Panc1 (cell line): ENCODE measurements around the gene KATNA1. TPM values are rescaled to one million over a fixed set of nuclear protein-coding genes. Genes with fewer than 3 reads are reported as not detected.

Experiments used
- ATAC-seq: fragments of 200-7000 bp; cut with Tn5 transposase; 2 replicates; pipeline ENCODE4 v1.9.1; 2020; ENCODE audit warnings: mild to moderate bottlenecking, moderate library complexity
- BruUV-seq: library from RNA; stranded (reverse); fragments of 400-500 nt; replicated peaks from 2 replicates; lab custom pipeline; 2021; lab: Mats Ljungman, UMichigan
- CTCF ChIA-PET: fragments of 300-600 bp; sonication (Branson Sonifier 250); formaldehyde crosslinking; loops from one replicate; lab custom pipeline; 2022; ENCODE audit warnings: antibody characterized with exemption; lab: Charles Lee
- POLR2A ChIA-PET: fragments of 300-600 bp; sonication (Branson Sonifier 250); formaldehyde crosslinking; loops from one replicate; lab custom pipeline; 2022; ENCODE audit warnings: antibody characterized with exemption; lab: Charles Lee
- DNase-seq: peaks from one replicate; pipeline ENCODE4 v3.0.0-alpha.2; 2010; ENCODE audit warnings: low read depth, low spot score
- H3K27ac ChIP-seq: 2 replicates; pipeline ENCODE4 v1.5.1; 2011; ENCODE audit warnings: mild to moderate bottlenecking, low read length, inconsistent platforms
- H3K27me3 ChIP-seq: fragments of 200-500 bp; sonication (Bioruptor generic); 2 replicates; pipeline ENCODE4 v1.6.0; 2014; ENCODE audit warnings: low read length, inconsistent platforms; ENCODE audit not compliant: control insufficient read depth, insufficient read depth
- H3K36me3 ChIP-seq: fragments of 200-500 bp; sonication (Bioruptor generic); 2 replicates; pipeline ENCODE4 v1.5.1; 2014; ENCODE audit warnings: inconsistent platforms, mild to moderate bottlenecking, low read length, moderate library complexity; ENCODE audit not compliant: control insufficient read depth, insufficient read depth
- H3K4me1 ChIP-seq: 2 replicates; pipeline ENCODE4 v1.5.1; 2011; ENCODE audit warnings: inconsistent platforms, mild to moderate bottlenecking, low read length, moderate library complexity; ENCODE audit not compliant: control insufficient read depth, insufficient read depth
- H3K4me3 ChIP-seq, 2 experiments: 2 replicates each; pipeline ENCODE4 v1.5.1; 2011 to 2012; ENCODE audit warnings: low read depth in 2 of 2, low read length in 2 of 2, mild to moderate bottlenecking in 2 of 2, inconsistent platforms in 1 of 2, moderate library complexity in 1 of 2
- H3K9me3 ChIP-seq: fragments of 200-500 bp; sonication (Bioruptor generic); 2 replicates; pipeline ENCODE4 v1.5.1; 2014; ENCODE audit warnings: low read depth, mild to moderate bottlenecking, inconsistent platforms, low read length, moderate library complexity; ENCODE audit not compliant: control insufficient read depth, insufficient read depth
- POLR2AphosphoS5 ChIP-seq: IDR thresholded peaks from 2 replicates; pipeline ENCODE4 v1.6.1; 2012; ENCODE audit warnings: mild to moderate bottlenecking, low read depth, low read length, moderate library complexity
- SIN3A ChIP-seq: IDR thresholded peaks from 2 replicates; pipeline ENCODE4 v1.6.1; 2012; ENCODE audit warnings: low read depth, mild to moderate bottlenecking, low read length, moderate library complexity, borderline replicate concordance; ENCODE audit not compliant: insufficient read depth
- TCF7L2 ChIP-seq: IDR thresholded peaks from 2 replicates; pipeline ENCODE4 v1.6.1; 2011; ENCODE audit warnings: mild to moderate bottlenecking, low read depth, low read length, inconsistent platforms
- in situ Hi-C: cut with HindIII; loops from 2 replicates; pipeline ENCODE4 v1.10.0; 2016; ENCODE audit warnings: low sequenced_read_pairs, low pct_unique_long_range_greater_than_20kb
- intact Hi-C: fragments of 100-400 bp; cut with micrococcal nuclease; formaldehyde crosslinking; loops from one replicate; pipeline ENCODE4 v1.10.0; 2022; ENCODE audit not compliant: unreplicated experiment
- total RNA-seq: library from RNA; stranded (reverse); gene quantifications from one replicate; pipeline ENCODE4 v1.2.1, GENCODE V29; 2021; ENCODE audit not compliant: unreplicated experiment
- TF ChIP-seq, protein P1 (sequence below), 2 experiments: IDR thresholded peaks; 2 replicates each; pipeline ENCODE4 v1.6.1; 2011 to 2012; ENCODE audit warnings: low read depth in 2 of 2, control low read depth in 1 of 2, low read length in 1 of 2, mild to moderate bottlenecking in 1 of 2, moderate library complexity in 1 of 2; ENCODE audit not compliant: insufficient read depth in 1 of 2
- TF ChIP-seq, protein P2 (sequence below): fragments of 450-650 bp; IDR thresholded peaks from 2 replicates; pipeline ENCODE4 v1.5.1; 2017; ENCODE audit warnings: mild to moderate bottlenecking

The KATNA1 gene
- total RNA-seq, 1 experiment from 2014 or later: 19.7 TPM

DNA sequence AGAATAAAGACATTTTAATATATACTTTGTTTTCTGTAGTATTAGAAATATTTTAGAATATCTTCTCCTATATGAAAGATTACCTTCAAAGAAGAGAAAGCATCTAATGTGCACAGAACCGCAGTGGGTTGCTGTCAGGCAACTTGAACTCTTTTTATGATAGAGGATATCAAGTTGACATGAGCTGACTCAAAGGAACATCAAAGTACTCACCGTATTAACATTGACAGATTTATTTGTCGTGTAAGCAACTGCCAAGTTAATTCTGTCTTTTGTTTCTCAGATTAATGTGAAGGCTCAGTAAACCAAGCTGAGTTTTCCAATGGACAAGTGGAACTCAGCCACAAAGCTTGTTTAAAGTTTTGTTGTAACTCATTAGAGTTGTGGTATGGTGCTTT lies 84.6 kb downstream of the KATNA1 start:
- H3K4me3 ChIP-seq: no peak overlapping the region
- TF ChIP-seq TCF7L2 (no peak), SIN3A (no peak), POLR2AphosphoS5 (no peak)
- TF ChIP-seq, protein P1, sequence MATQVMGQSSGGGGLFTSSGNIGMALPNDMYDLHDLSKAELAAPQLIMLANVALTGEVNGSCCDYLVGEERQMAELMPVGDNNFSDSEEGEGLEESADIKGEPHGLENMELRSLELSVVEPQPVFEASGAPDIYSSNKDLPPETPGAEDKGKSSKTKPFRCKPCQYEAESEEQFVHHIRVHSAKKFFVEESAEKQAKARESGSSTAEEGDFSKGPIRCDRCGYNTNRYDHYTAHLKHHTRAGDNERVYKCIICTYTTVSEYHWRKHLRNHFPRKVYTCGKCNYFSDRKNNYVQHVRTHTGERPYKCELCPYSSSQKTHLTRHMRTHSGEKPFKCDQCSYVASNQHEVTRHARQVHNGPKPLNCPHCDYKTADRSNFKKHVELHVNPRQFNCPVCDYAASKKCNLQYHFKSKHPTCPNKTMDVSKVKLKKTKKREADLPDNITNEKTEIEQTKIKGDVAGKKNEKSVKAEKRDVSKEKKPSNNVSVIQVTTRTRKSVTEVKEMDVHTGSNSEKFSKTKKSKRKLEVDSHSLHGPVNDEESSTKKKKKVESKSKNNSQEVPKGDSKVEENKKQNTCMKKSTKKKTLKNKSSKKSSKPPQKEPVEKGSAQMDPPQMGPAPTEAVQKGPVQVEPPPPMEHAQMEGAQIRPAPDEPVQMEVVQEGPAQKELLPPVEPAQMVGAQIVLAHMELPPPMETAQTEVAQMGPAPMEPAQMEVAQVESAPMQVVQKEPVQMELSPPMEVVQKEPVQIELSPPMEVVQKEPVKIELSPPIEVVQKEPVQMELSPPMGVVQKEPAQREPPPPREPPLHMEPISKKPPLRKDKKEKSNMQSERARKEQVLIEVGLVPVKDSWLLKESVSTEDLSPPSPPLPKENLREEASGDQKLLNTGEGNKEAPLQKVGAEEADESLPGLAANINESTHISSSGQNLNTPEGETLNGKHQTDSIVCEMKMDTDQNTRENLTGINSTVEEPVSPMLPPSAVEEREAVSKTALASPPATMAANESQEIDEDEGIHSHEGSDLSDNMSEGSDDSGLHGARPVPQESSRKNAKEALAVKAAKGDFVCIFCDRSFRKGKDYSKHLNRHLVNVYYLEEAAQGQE (IDR thresholded peaks at IDR 0.05; ENCODE audit: insufficient read depth in 1 of 2, low read depth in 2 of 2, low read length in 1 of 2): no peak
- TF ChIP-seq, protein P2, sequence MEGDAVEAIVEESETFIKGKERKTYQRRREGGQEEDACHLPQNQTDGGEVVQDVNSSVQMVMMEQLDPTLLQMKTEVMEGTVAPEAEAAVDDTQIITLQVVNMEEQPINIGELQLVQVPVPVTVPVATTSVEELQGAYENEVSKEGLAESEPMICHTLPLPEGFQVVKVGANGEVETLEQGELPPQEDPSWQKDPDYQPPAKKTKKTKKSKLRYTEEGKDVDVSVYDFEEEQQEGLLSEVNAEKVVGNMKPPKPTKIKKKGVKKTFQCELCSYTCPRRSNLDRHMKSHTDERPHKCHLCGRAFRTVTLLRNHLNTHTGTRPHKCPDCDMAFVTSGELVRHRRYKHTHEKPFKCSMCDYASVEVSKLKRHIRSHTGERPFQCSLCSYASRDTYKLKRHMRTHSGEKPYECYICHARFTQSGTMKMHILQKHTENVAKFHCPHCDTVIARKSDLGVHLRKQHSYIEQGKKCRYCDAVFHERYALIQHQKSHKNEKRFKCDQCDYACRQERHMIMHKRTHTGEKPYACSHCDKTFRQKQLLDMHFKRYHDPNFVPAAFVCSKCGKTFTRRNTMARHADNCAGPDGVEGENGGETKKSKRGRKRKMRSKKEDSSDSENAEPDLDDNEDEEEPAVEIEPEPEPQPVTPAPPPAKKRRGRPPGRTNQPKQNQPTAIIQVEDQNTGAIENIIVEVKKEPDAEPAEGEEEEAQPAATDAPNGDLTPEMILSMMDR: no peak
- intact Hi-C loops (loop anchor here (10.0 kb wide), 1 partner anchor 81 kb away; the partner anchor contains the start of gene KATNA1), in situ Hi-C loops (no loop called here)
- ChIA-PET CTCF (interaction anchor here (0.7 kb wide), 1 partner anchor 36 kb away, joined by 4 read pairs; no protein-coding TSS in a partner anchor), POLR2A (no interaction called here)
- DNase-seq (no peak), ATAC-seq (no peak)
- no peaks in the 10 kb centered on the region for H3K36me3 ChIP-seq
- H3K4me1 ChIP-seq: 0 out of 2 replicates have a peak, but pooled peaks cover 4% of the 10 kb centered on the region
- H3K27me3 ChIP-seq: peaks cover 5% of the 10 kb centered on the region; the same call in 1 of the 2 replicates
- no peaks in the 10 kb centered on the region for H3K9me3 ChIP-seq
- BruUV-seq: no TSS peak
- H3K27ac ChIP-seq: no peak overlapping the region

DNA sequence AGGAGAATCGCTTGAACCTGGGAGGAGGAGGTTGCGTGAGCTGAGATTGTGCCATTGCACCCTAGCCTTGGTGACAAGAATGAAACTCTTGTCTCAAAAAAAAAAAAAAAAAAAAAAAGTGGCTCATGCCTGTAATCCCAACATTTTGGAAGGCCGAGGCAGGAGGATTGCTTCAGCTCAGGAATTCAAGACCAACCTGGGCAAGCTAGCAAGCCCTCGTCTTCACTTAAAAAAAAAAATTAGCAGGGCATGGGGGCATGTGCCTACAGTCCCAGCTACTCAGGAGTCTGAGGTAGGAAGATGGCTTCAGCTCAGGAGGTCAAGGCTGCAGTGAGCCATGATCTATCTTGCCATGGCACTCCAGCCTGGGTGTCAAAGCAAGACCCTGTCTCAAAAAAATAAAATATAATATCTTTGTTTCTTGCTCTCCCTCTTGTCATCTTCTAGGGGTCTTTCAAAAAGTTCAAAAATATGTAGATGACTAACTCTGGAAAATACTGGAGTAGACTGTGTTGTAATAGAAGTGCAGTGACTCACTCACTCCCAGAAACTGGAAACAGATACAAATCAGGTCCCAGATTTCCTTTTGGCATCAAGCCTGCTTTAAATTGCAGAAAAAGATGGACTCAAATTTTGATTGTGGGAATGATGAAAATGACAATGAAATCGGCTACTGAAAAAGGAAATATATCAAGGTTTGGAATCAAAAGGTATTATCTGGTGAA lies 85.1 kb downstream of the KATNA1 start:
- no peaks in the 10 kb centered on the region for H3K36me3 ChIP-seq
- H3K4me3 ChIP-seq: no peak overlapping the region
- CTCF ChIA-PET: no interaction called here
- POLR2A ChIA-PET: interaction anchor here (0.7 kb wide), 1 partner anchor 18 kb away, joined by 8 read pairs; no protein-coding TSS in a partner anchor
- BruUV-seq: no TSS peak
- no peak for DNase-seq
- in situ Hi-C loops (no loop called here), intact Hi-C loops (loop anchor here (10.0 kb wide), 1 partner anchor 81 kb away; the partner anchor contains the start of gene KATNA1)
- H3K27ac ChIP-seq: no peak overlapping the region
- H3K27me3 ChIP-seq: peaks cover 5% of the 10 kb centered on the region; the same call in 1 of the 2 replicates
- no peak for ATAC-seq
- H3K9me3 ChIP-seq: no peaks in the 10 kb centered on the region
- 0 out of 2 replicates have a peak, but pooled peaks cover 4% of the 10 kb centered on the region for H3K4me1 ChIP-seq
- TF ChIP-seq, protein P2: no peak
- no peak for TF ChIP-seq POLR2AphosphoS5
- TF ChIP-seq TCF7L2: no peak
- TF ChIP-seq, protein P1 (IDR thresholded peaks at IDR 0.05; ENCODE audit: insufficient read depth in 1 of 2, low read depth in 2 of 2, low read length in 1 of 2): no peak
- no peak for TF ChIP-seq SIN3A
